Measurements from ENCODE around the gene NLRP1. TPM values are rescaled to one million over a fixed set of nuclear protein-coding genes. Genes with fewer than 3 reads are reported as not detected.

NLRP1 gene
- total RNA-seq, 1 experiment from 2014 or later = not detected

GRCh38 chr17:5478992-5479391, 105.3 kb downstream of the NLRP1 start:
- DNase-seq (ENCODE audit: low spot score) = no peak

GRCh38 chr17:5473906-5474305, 110.4 kb downstream of the NLRP1 start:
- DNase-seq (ENCODE audit: low spot score) = no peak

- no peak for DNase-seq (ENCODE audit: low spot score)
Measured at GRCh38 chr17:5472511-5472910, 111.8 kb downstream of the NLRP1 start.

GRCh38 chr17:5468075-5468473, 116.2 kb downstream of the NLRP1 start:
- DNase-seq (ENCODE audit: low spot score) = no peak

GRCh38 chr17:5467416-5467815, 116.9 kb downstream of the NLRP1 start:
- DNase-seq (ENCODE audit: low spot score) = peak; percentile 5

GRCh38 chr17:5466295-5466694, 118.0 kb downstream of the NLRP1 start:
- no peak for DNase-seq (ENCODE audit: low spot score)

GRCh38 chr17:5464717-5465507, 119.4 kb downstream of the NLRP1 start:
- DNase-seq (ENCODE audit: low spot score) = no peak

Other genes with a start within 250 kb of the NLRP1 start
- gene NUP88, start 164.8 kb downstream of the NLRP1 start, total RNA-seq (2014; rRNA removed; shearing (Covaris generic)) = 61.1 and 62.4 TPM in 2 replicates
- gene RPAIN, start 164.3 kb downstream of the NLRP1 start, total RNA-seq (2014; rRNA removed; shearing (Covaris generic)) = 38.2 and 38.5 TPM in 2 replicates
- gene C1QBP, start 145.4 kb downstream of the NLRP1 start, total RNA-seq (2014; rRNA removed; shearing (Covaris generic)) = 189 and 236 TPM in 2 replicates
- 9.4 and 9.9 TPM in 2 replicates for gene DHX33, start 115.5 kb downstream of the NLRP1 start, total RNA-seq (2014; rRNA removed; shearing (Covaris generic))
- gene DERL2, start 98.3 kb downstream of the NLRP1 start, total RNA-seq (2014; rRNA removed; shearing (Covaris generic)) = 12.0 and 18.3 TPM in 2 replicates
- gene MIS12, start 97.9 kb downstream of the NLRP1 start, total RNA-seq (2014; rRNA removed; shearing (Covaris generic)) = 8.2 and 10.5 TPM in 2 replicates

Data from HT-29 (cell line).